RWPE1 (cell line): ENCODE results near the gene WTIP.
A peak's percentile ranks its signal among the peaks of the same experiment; 100 is the strongest.

Experiments used
- CTCF ChIA-PET: fragments of 350-600 bp; sonication (Branson Sonifier 250); formaldehyde crosslinking; extraction: SDS; loops from one replicate; lab custom pipeline; 2021; lab: Yijun Ruan, JAX
- POLR2A ChIA-PET: fragments of 400-600 bp; formaldehyde crosslinking; extraction: SDS; loops from one replicate; lab custom pipeline; 2020; ENCODE audit warnings: antibody characterized with exemption; ENCODE audit not compliant: low non-redundant PET; lab: Yijun Ruan, JAX
- DNase-seq: peaks from one replicate; pipeline ENCODE4 v3.0.0; 2012; ENCODE audit warnings: low spot score
- H3K27ac ChIP-seq: fragments of 450-650 bp; 2 replicates; pipeline ENCODE4 v1.5.1; 2017
- TF ChIP-seq, protein P1 (sequence below): fragments of 450-650 bp; conservative IDR thresholded peaks from 2 replicates; pipeline ENCODE4 v1.5.1; 2017; ENCODE audit warnings: low read depth, mild to moderate bottlenecking

The WTIP gene

DNA sequence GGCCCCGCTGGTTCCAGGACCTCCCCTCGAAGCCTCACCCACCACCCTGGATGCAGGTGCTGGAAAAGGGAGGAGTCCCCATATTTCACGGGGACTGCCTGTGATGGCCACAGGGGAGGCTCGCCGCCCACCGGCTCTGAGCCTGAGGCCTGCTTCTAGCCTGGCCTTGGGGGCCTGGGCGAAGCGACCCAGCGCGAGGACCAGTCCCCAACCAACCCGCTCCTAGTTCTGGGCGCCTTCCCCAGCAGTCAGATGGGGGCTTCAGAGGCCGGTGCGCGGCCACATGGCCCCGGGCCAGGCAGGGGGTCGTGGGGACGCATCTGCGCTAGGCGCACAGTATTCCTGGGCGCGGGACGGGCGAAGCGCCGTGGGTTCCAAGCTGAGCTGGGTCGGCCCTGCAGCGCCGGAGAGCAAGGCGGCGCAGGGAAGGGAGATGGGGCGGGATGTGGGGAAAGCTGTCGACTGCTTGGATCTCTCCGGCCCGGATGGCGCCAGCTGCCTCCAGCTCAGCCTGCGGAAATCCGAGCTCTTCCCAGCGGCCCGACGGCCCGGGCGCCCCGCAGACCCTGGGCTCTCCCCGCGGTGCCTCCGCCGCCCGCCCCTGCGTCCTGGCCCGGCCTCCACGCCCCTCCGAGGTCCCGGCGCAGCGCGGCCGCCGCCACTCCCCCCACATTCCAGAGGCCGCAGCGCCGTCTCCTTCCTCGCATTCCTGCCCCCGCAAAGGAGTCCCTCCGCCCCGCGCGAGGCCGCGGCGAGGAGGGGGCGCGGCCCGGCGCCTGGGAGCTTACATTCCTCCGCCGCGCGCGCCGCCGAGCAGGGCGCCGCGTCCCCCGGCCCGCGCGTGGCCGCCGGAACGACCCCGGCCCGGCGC is at the start of gene WTIP:
Gene WTIP, plus strand, starts transcription at position 788 of the 871 bp plus-strand sequence. CDS start 217 bp downstream, outside the sequence.
- CTCF ChIA-PET: interaction anchor here (0.6 kb wide), 1 partner anchor 22 kb away, joined by 5 read pairs; no protein-coding TSS in a partner anchor
- TF ChIP-seq, protein P1, sequence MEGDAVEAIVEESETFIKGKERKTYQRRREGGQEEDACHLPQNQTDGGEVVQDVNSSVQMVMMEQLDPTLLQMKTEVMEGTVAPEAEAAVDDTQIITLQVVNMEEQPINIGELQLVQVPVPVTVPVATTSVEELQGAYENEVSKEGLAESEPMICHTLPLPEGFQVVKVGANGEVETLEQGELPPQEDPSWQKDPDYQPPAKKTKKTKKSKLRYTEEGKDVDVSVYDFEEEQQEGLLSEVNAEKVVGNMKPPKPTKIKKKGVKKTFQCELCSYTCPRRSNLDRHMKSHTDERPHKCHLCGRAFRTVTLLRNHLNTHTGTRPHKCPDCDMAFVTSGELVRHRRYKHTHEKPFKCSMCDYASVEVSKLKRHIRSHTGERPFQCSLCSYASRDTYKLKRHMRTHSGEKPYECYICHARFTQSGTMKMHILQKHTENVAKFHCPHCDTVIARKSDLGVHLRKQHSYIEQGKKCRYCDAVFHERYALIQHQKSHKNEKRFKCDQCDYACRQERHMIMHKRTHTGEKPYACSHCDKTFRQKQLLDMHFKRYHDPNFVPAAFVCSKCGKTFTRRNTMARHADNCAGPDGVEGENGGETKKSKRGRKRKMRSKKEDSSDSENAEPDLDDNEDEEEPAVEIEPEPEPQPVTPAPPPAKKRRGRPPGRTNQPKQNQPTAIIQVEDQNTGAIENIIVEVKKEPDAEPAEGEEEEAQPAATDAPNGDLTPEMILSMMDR: no peak
- POLR2A ChIA-PET: interaction anchor here (0.6 kb wide), 1 partner anchor 142 kb away, joined by 4 read pairs; no protein-coding TSS in a partner anchor
- H3K27ac ChIP-seq: peak within 1 kb of the TSS; percentile 75
- DNase-seq: peak; percentile 55

DNA sequence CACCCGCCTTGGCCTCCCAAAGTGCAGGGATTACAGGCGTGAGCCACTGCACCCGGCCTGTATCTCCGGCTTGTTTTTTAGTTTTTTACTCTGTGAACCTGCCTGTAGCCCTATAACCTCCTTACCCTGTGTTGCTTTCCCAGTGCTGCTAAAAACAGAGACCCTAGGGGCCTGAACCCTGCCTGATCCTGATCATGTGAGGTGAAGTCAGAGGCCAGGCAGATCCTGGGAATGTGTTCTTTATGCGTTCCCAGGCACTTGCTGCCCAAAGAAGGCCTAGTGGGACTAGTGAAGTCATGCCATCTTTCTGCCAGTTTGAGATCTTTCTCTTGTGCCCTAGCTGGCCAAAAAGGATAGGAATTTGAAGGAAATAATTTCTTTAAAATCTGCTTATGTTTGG is 48.8 kb upstream of the WTIP start:
- H3K27ac ChIP-seq: 0 out of 2 replicates have a peak overlapping the region, but pooled peaks have one; percentile 15
- ChIA-PET POLR2A (no interaction called here), CTCF (no interaction called here)
- TF ChIP-seq, protein P1: no peak
- no peak for DNase-seq

DNA sequence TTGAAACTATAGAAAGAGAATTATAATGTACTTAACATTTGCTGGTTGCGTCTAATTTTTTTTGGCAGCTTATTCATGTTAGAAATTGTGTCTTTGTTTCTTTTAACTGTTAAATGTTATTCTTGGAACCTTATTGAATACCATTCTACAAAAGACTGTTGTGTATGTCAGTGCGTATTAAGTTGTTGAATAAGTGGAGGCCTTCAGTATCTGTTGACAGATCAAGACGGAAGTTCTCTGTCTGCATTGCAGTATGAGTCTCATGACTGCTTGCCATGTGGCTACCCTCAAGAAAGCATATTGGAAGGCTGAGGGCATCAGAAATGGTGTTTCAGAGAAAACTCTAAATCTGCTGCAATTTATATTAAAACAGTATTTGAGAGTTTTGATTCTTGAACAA is 44.8 kb upstream of the WTIP start:
- POLR2A ChIA-PET: no interaction called here
- no peak for DNase-seq
- CTCF ChIA-PET: no interaction called here
- H3K27ac ChIP-seq: no peak overlapping the region
- TF ChIP-seq, protein P1: no peak

DNA sequence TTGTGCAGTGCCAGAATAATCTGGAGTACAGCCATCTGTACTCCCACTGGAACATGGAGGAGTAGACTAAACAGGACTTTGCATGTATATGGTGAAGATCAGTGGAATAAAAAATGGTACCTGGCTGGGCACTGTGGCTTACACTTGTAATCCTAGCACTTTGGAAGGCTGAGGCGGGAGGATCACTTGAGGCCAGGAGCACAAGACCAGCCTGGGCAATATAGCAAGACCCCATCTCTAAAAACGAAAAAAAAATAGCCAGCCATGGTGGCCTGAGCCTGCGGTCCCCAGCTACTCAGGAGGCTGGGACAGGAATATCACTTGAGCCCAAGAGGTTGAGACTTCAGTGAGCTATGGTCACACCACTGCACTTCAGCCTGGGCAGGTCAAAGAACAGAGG is 33.4 kb upstream of the WTIP start:
- no peak overlapping the region for H3K27ac ChIP-seq
- TF ChIP-seq, protein P1: no peak
- ChIA-PET POLR2A (no interaction called here), CTCF (interaction anchor here (0.6 to 1.1 kb wide), 2 partner anchors 17 to 18 kb away, joined by 3 to 4 read pairs; no protein-coding TSS in a partner anchor)
- no peak for DNase-seq

DNA sequence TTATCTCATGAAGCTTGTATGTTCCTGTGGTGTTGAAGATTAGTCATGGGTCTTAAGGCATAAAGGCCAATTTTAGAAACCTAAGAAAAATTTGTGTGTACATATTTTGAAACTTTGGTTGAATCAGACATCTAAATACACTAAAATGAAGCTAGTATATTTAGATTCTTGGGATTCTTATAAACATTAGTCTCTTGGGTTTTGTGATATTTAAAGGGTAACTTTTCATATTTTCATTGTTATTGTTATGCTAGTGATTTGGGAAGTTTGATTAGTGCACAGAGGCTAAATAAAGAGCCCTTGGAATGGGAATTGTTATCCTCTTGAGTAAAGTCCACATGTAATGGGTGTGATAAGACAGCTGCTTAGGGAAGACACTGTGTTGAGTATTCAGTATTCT is 28.8 kb upstream of the WTIP start:
- no peak for DNase-seq
- CTCF ChIA-PET: no interaction called here
- POLR2A ChIA-PET: no interaction called here
- TF ChIP-seq, protein P1: no peak
- H3K27ac ChIP-seq: no peak overlapping the region

DNA sequence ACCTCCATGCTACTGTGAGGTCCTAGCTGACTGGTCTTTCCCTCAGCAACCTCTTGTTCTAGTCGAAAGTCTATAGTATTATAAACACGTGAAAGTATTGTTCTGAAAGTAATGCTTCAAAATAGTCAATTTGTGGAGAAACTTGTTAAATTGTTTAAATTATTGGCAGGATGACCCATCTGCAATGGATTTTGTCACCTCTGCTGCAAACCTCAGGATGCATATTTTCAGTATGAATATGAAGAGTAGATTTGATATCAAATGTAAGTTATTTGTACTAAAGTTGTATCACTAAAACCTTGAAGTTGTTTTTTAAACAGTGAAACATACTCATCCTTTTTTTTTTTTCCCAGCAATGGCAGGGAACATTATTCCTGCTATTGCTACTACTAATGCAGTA is 27.5 kb upstream of the WTIP start:
- ChIA-PET CTCF (no interaction called here), POLR2A (no interaction called here)
- no peak for DNase-seq
- TF ChIP-seq, protein P1: no peak
- no peak overlapping the region for H3K27ac ChIP-seq
